Activated CD4-positive, CD25-positive, alpha-beta regulatory T cell treated with anti-CD3 and anti-CD28 coated beads, Interleukin-2, amount 50 U/mL, for 72 hours (primary cell): ENCODE data around the gene LCP1.
"Not testable (repeated sequence)": the region's sequence is repeated elsewhere in the genome, so short reads cannot be mapped to it uniquely, and the experiment has no call there.

ENCODE experiments used
- DNase-seq: peaks from one replicate; pipeline ENCODE4 v3.0.0; 2021

The LCP1 gene, protein sequence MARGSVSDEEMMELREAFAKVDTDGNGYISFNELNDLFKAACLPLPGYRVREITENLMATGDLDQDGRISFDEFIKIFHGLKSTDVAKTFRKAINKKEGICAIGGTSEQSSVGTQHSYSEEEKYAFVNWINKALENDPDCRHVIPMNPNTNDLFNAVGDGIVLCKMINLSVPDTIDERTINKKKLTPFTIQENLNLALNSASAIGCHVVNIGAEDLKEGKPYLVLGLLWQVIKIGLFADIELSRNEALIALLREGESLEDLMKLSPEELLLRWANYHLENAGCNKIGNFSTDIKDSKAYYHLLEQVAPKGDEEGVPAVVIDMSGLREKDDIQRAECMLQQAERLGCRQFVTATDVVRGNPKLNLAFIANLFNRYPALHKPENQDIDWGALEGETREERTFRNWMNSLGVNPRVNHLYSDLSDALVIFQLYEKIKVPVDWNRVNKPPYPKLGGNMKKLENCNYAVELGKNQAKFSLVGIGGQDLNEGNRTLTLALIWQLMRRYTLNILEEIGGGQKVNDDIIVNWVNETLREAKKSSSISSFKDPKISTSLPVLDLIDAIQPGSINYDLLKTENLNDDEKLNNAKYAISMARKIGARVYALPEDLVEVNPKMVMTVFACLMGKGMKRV

DNA sequence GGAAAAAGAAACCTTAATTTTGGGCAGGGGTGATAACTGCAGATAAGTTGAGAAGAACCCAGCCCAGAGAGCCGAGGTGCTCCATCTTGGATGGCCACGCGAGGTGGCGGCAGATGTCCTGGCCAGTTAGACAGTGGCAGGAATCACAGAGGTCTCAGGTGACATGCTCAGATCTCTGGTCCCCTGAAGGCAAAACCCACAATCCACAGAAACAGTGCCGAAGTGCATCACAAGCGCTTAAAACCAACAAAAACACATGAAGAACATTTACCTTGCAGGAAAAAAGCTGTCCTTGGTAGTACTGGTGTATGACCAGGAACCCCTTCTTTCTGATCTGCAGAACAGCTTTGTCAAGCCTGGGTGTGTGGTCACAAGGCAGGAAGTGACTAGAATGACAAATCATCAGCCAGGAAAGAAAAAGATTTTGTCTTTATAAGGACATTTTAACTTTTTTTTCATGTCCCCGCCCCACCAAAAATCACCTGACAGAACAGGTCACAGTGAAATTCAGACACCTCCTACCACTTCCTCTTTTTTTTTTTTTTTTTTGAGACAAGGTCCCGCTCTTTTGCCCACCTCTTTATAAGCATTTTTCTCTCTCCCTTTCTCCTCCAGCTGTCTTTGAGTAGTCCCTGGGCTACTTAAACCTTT is at the start of gene LCP1:
LCP1 (minus strand) TSS at position 338 of the 651 bp plus-strand sequence. CDS start 22,515 bp downstream, outside the sequence.
- peak; percentile 61 for DNase-seq

DNA sequence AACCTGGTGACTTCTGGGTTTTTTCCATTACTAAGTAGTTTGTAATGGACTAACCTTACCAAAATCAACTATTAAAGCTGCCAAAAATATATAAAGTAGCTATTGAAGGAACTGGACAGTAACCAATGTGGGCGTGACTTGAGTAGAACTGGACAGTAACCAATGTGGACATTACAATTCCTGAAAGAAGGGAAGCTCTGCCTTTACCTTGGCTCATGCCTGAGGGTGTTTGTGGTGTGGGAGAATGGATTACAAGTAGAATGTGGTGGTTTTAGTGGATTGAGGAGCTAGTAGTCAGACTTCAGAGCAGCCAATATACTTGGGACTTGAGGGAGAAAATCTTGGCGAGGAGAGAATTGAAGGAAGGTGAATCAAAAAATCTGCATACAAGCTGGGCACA is 47.3 kb upstream of the LCP1 start:
- DNase-seq, result no peak

DNA sequence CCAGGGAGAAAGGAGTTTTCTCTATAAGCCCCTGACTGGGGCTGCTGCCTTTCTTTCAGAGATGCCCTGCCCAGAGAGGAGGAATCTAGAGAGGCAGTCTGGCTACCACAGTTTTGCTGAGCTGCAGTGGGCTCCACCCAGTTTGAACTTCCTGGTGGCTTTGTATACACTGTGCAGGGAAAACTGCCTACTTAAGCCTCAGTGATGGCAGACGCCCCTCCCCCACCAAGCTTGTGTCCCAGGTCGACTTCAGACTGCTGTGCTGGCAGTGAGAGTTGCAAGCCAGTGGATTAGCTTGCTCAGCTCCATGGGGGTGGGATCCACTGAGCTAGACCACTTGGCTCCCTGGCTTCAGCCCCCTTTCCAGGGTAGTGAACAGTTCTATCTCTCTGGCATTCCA is 38.3 kb upstream of the LCP1 start:
- not testable (repeated sequence) for DNase-seq

DNA sequence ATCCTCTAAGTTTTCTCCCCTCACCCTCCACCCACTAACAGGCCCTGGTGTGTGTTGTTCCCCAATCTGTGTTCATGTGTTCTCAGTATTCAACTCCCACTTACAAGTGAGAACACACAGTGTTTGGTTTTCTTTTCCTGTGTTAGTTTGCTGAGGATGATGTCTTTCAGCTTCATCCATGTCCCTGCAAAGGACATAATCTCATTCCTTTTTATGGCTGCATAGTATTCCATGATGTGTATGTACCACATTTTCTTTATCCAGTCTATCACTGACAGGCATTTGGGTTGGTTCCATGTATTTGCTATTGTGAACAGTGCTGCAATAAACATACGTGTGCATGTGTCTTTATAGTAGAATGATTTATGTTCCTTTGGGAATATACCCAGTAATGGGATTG is 32.8 kb upstream of the LCP1 start:
- DNase-seq, result not testable (repeated sequence)

DNA sequence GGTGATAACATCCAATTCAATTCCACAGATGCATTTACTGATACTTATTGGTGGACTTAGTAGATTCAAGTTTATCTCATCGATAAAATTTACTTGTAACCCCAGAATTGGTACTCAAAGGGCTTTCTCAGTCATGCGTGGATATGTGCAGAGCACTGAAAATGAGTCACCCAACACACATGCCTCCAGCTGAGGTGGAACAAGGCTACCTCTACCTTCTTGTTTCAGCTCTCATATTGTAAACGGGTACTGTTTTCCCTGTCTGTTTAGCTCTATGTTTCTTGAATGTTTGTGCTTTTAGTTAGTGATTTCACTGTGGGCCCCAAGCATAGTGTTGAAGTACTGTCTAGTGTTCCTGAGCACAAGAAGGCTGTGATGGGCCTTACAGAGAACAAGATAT is 31.3 kb upstream of the LCP1 start:
- no peak for DNase-seq

DNA sequence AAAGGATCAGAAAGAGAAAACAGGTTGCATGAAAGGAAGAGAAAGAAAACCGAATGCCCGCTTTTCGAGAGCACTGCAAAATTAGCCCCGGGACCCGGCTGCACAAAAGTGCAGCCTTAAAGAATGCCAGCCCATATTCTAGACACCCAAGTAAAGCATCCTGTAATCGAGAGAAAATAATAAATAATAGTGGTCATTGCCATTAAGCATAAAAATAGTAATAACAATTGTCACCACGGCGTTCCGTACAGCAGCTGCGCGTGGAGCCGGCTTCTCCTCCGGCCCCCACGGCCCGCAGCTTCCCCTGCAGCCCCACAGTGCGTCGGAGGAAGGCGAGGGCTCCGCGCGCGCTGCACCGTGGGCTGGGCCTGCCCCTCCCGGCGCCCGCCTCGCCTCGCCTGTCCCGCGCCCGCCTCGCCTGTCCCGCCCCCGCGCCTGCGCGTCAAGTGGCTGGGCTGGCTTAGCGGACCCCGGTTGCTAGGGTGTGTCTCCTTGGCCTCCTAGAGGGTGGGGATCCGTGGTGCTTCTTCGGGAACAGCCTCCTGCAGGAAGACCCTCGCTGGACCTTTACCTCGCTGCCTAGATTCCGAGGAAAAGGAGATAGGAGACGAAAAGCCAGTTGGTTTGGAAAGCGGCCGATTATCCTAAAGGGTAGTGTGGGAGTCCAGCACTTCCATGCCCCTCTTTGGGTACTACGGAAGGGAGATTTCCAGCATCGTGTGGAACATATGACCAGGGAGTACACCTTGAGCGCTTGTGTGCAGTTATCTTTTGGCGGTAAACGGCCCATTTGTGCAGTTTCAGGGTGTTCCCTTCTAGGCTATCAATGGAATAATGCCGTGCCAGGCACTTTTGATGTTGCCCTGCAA is 29.7 kb upstream of the LCP1 start, which contains the start of gene LRRC63:
LRRC63 (plus strand) TSS at position 446 of the 869 bp plus-strand sequence. CDS start 1,107 bp downstream, outside the sequence.
- peak; percentile 82 for DNase-seq

DNA sequence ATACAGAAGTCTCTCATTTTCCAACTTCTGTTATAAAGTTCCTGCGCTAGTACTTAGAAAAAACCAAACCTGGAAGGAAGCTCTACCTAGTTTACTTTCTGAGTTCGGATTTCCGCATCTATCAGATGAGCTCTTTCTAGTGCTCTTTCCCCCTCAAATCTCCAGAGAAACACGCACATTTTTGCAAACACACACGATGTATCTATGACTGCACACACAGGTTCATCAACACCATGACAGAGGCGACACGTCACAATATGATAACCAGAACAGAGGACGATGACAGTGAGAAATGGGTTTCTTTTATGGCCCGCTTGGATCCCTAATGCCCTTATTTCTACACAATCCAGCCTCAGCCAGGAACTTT is 29.1 kb upstream of the LCP1 start:
- no peak for DNase-seq

DNA sequence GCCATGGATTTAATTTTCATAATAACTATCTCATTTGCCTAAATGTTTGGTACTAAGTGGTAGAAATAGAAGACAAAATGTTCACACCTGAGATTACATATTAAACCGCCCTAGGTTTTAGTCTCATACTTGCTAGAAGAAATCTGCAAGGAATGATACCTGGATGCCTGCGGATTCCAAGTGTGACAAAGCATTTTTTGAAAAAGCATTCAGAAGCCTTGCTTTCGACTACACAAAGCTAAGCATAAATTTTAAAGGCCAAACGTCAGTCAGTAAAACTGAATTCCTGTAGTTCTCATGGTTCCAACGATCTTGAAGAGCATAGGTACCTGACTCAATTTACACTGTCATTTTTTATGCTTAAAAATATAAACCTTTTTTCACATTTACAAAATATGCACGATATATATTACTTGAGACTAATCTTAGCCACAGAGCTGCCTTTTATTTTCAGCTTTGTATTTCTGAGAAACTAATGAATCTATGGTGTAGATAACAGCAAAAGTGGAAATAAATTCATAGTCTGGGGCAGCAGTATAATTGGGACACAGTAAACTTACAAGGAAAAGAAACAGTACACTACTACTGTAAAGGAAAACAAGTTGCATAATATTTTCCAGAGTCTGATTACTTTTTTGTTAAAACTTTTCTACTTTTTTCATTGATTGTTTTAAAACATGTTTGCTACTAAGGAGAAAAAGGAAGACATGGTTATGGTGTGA is 28.5 kb upstream of the LCP1 start:
- no peak for DNase-seq

DNA sequence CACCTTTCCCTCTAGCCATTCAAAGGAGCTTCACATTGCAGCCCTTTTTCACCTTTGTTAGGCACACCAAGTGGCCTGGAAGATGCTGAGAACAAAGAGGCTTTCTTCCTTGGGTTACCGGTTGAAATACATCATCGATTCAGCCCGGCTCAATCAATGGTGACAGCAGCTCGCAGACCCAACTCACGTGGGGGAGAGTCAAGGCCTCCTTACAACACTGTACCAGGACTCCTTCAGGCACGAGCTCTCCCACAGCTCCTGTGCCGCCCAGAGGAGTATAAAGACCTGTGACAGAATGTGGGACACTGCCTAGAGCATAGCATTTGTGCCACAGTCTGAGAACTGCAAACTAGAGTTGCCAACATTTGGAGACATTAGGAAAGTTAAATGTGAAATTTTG is 25.9 kb upstream of the LCP1 start:
- DNase-seq, result no peak

DNA sequence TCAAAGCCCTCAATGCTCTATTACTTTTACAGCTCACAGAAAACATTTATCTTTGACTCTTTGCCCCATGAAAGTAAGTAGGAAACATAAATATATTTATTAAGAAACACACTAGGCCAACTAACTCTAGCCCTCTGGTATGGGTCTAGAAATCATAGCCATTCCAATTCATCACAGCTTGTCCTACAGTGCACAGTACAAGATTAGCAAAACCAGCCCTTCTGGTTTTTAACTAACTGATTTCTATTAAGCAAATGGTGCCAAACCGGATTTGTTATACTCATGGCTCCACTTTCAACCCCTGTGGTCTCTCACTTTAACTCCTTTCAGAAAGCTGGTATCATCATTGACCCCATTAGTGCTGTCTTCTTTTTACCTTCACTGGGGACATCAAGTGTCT is 24.2 kb upstream of the LCP1 start:
- no peak for DNase-seq

DNA sequence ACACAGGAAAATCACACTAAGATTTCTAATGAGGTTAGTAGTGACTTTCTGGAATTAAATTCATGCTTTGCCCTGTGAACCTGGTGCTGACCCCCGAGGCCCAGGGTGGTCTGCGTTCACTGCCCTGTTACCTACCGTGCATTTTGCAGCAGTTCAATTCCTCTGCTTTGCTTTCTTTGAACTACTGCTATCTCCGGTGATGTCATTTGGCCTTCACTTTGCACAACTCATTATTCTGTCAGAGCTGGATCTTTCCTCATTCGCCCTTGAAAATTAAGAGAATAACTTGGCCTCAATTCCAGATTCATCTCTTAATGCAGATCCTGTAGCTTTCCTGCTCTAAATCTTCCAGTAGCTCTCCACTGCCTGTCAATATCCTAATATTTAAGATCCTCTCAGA is 21.0 kb upstream of the LCP1 start:
- no peak for DNase-seq

DNA sequence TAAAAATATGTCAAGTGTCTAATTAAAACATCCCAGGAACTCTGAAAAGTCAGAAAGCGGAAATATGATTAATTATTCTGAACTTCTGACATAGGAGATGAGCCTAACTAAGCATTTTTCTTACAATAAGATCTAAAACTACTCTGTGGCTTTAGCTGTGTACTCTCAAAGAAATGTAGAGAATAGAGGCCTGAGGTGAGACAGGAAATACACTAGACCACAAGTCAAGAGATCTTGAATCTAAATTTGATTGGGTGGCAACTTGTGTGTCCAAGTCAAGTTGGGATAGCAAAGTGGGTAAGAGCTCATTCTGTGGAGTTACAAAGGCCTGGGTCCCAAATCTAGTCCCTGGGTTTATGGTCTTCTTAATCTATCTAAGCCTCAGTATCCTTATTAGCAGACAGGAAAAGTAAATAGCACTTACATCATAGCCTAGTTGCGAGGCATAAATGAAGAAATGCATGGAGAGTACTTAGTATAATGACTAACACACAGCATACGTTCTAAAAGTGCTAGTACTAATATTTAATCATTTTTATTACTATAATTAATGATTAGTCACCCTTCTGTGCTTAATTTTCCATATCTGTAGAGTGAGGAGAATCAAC is 20.3 kb upstream of the LCP1 start:
- DNase-seq, result no peak

DNA sequence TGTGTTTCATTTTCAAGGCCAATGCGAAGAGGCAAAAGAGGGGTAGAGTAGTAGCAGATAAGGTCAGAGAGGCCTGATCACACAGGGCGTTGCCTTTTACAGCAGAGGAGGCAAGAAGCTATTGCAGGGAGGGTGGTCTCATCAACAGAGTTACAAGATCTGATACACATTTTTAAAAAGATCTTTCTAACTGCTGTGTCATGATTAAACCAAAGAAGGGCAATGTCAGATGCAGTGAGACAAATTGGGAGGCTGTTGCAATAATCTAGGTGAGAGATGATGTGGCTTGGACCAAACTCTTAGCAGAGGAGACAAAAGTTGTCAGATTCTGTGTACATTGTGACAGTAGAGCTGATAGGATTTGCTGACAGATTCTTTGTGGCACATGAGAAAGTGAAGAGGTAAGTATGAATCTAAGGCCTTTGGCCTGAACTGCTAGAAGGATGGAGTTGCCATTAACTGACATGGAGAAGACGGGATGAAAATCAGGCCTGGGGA is 16.8 kb upstream of the LCP1 start:
- DNase-seq, result no peak

DNA sequence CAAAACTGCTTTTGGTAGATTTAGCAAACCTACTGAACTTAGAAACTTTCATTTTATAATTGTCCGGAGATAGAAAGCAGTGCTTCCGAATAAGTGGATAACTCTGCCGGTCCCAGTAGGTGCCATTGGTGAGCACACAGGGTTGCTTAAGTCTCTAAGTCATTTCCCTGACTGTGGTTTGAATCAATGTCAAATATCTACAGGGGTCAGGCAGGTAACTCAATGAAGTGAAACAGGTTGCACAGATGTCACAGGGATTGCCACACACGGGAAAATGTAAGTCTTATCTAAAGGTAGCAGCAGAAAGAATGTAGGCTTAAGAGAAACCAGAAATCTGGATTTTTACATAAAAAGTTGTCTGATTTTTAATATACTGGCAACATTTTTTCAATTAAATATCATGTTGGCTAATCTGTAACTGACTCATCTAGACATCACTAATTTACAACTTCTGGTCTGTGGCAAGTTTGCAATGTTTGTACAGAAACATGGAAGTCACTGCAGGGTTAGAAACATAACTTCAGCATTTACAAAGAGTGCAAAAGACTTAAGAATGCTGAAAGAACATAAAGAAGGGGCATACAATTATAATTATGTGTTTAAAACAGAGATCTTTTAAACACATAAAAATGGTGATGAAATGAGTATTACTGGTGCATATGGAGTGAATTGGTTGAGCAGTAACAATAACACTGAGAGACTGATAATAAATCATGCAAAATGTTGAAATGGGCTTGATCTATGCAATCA is 15.5 kb upstream of the LCP1 start:
- DNase-seq, result no peak

DNA sequence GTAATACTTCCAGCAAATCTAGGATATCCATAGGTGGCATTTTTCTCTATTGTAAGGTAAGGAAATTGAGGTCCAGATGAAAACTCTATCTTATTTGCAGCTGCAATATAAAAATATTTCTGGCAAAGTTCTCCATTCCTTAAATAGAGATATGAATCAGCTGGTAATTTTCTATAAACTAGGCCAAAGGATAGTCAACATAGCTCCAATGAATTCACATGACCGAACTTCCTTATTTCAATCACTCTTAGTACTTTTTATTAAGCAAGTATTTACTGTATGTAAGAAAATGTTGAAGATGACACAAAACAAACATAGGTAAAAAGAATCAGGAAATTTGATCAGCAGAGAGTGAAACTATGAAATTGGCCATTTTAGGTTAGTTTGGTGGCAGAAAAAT is 13.0 kb upstream of the LCP1 start:
- no peak for DNase-seq

DNA sequence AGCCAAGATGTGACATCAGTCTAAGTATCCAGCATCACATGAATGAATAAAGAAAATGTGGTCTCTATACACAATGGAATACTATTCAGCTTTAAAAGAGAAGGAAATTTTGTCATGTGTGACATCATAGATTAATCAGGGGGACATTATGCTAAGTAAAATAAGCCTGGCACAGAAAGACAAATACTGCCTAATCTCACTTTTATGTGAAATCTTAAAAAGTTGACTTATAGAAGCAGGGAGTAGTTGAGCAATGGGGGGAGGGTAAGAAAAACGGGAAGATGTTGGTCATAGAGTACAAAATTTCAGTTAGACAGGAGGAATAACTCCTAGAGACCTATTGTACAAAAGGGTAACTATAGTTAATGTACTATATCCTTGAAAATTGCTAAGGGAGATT is 10.4 kb upstream of the LCP1 start:
- DNase-seq, result no peak

DNA sequence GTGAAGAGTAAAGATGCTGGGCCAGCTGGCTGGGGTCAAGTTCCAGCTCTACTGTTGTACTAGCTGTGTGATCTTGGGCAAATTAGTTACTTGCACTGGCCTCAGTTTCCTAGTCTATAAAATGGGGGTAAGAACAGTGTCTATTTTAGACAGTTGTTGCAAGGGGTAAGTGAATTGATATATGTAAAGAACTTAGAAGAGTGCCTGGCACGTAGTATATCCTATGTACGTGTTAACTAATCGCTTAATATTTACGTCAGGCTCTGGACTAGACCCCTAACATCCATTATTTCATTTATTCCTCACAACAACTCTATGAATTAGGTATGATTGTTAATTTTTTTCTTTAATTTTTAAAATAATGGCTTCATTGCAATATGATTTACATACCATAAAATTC is 3.7 kb upstream of the LCP1 start:
- no peak for DNase-seq

DNA sequence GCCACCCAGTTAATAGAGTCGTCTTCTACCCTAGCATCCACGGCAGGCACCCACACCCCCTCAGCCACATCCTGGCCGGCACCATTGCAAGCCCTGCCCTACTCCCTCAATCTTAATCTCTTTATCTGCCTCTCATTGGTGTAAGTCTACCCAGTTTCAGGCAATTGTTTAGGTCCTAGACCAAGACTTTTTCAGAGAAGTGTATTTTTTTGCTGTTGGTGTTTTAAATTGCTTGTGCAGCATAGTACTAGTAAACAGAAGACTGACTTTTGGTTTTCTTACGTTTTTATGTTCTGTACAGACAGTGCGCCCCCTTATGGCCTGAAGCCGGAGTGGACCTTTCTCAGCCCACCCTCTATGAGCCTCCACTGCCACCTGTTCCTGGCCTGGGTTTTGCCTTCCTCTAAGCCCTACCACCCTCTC is 2.3 kb upstream of the LCP1 start:
- DNase-seq, result peak; percentile 70

DNA sequence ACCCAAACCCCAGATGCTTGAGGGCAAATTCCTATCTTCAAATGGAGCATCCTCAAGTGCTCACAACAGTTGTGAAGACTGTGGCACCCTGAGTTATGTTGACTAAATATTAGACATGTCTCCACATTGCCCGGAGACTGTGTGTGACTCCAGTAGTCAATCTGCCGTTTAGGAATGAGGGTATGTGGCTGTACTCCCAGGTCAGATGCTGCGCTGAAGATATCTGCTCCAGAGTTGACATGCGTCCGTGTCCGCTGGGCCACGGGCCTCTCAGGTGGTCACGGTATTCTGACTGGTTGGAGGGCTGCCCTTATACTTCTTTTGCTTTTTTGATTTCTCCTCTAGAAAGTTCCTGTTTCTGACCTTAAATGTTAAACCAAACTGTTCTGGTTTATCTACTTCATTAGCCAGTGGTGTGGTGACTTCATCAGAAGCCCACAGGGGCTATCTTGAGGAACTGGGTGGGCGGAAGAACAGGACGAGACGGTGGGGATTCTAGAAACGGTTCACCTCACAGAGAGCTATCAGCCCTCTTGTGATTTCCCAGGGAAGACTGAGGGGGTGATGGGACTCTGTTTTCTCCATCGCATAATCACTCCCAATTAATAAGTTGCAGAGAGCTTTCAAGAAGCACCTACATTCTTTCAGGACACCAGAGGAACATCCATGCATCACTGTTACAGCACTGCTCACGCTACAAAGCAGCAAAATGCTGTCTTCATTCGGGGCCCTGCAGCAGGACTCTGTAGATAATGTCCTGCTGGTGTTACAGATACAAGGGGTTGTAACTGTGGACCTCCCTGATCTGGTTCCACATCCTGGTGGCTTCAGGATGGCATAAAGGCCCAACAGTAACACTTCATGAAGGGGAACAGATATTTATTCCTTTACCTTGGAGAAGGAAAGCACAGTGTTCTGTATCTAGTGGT is 1.3 kb upstream of the LCP1 start:
- no peak for DNase-seq

DNA sequence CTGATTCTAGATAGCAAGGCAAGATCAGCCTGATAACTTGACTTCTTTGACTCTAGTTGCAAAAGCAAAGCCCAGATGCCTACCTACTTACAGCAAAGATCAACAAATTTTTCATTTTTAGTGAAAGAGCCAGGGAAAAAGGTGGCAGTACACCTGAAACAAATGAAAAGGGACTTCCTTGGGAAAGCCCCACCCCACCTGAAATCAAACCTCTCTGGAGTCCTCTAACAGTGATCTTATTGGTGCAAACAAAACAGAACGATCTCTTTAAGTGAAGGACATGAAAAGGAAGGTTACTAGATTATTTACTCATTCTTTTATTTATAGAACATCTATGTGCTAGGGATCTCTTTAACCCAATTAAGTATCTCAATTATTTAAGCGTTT is 507 bp upstream of the LCP1 start:
- no peak for DNase-seq
